Measurements from ENCODE around the gene CSKMT.
"Not testable (repeated sequence)": the region's sequence is repeated elsewhere in the genome, so short reads cannot be mapped to it uniquely, and the experiment has no call there.

CSKMT gene

GRCh38 chr11:62671608-62672389, 6.7 kb downstream of the CSKMT start, which contains the start of the genes LBHD1 and UQCC3:
LBHD1 (minus strand) TSS chr11:62672267; CDS start chr11:62670031, 2,236 bp downstream.
UQCC3 (plus strand) TSS chr11:62671673; CDS start chr11:62671746, 73 bp downstream.
- Mint-ChIP-seq H3K36me3 (ENCODE audit: low read depth) (peaks cover 92% of the 10 kb centered on the region), H3K27ac (peak within 1 kb of the TSS; percentile 98), H3K4me1 (ENCODE audit: low read depth) (peaks cover 57% of the 10 kb centered on the region), H3K9me3 (no peaks in the 10 kb centered on the region), H3K27me3 (no peaks in the 10 kb centered on the region), H3K4me3 (peak within 1 kb of the TSS; percentile 94)
- peak; percentile 87 for DNase-seq

GRCh38 chr11:62673196-62673525, 8.0 kb downstream of the CSKMT start:
- peaks cover 92% of the 10 kb centered on the region for H3K36me3 Mint-ChIP-seq (ENCODE audit: low read depth)
- no peak for DNase-seq
- peaks cover 60% of the 10 kb centered on the region for H3K4me1 Mint-ChIP-seq (ENCODE audit: low read depth)
- H3K9me3 Mint-ChIP-seq, result no peaks in the 10 kb centered on the region
- peak overlapping the region; percentile 94 for H3K4me3 Mint-ChIP-seq
- H3K27me3 Mint-ChIP-seq, result no peaks in the 10 kb centered on the region
- H3K27ac Mint-ChIP-seq, result peak overlapping the region; percentile 98

GRCh38 chr11:62675415-62675814, 10.3 kb downstream of the CSKMT start:
- Mint-ChIP-seq H3K36me3 (ENCODE audit: low read depth) (peaks cover 80% of the 10 kb centered on the region), H3K4me1 (ENCODE audit: low read depth) (peaks cover 53% of the 10 kb centered on the region), H3K27ac (peak overlapping the region; percentile 69)
- H3K4me3 Mint-ChIP-seq, H3K9me3 Mint-ChIP-seq, DNase-seq, H3K27me3 Mint-ChIP-seq: not testable (repeated sequence)

GRCh38 chr11:62676698-62677097, 11.6 kb downstream of the CSKMT start:
- H3K4me3 Mint-ChIP-seq, result peak overlapping the region; percentile 92
- H3K27me3 Mint-ChIP-seq, result no peaks in the 10 kb centered on the region
- H3K36me3 Mint-ChIP-seq (ENCODE audit: low read depth), result peaks cover 67% of the 10 kb centered on the region
- peaks cover 58% of the 10 kb centered on the region for H3K4me1 Mint-ChIP-seq (ENCODE audit: low read depth)
- H3K27ac Mint-ChIP-seq, result peak overlapping the region; percentile 95
- no peaks in the 10 kb centered on the region for H3K9me3 Mint-ChIP-seq
- no peak for DNase-seq

- peak overlapping the region; percentile 92 for H3K4me3 Mint-ChIP-seq
- H3K36me3 Mint-ChIP-seq (ENCODE audit: low read depth), result peaks cover 63% of the 10 kb centered on the region
- H3K27ac Mint-ChIP-seq, result peak overlapping the region; percentile 95
- no peaks in the 10 kb centered on the region for H3K27me3 Mint-ChIP-seq
- H3K4me1 Mint-ChIP-seq (ENCODE audit: low read depth), result peaks cover 57% of the 10 kb centered on the region
- no peak for DNase-seq
- no peaks in the 10 kb centered on the region for H3K9me3 Mint-ChIP-seq
Observed at GRCh38 chr11:62677156-62677555, 12.0 kb downstream of the CSKMT start.

- H3K27me3 Mint-ChIP-seq, result no peaks in the 10 kb centered on the region
- H3K4me3 Mint-ChIP-seq, result peak overlapping the region; percentile 92
- H3K36me3 Mint-ChIP-seq (ENCODE audit: low read depth), result peaks cover 57% of the 10 kb centered on the region
- peak overlapping the region; percentile 95 for H3K27ac Mint-ChIP-seq
- H3K9me3 Mint-ChIP-seq, result no peaks in the 10 kb centered on the region
- H3K4me1 Mint-ChIP-seq (ENCODE audit: low read depth), result peaks cover 52% of the 10 kb centered on the region
- DNase-seq, result no peak
Observed at GRCh38 chr11:62677714-62678113, 12.6 kb downstream of the CSKMT start.

- H3K27me3 Mint-ChIP-seq, result no peaks in the 10 kb centered on the region
- no peaks in the 10 kb centered on the region for H3K9me3 Mint-ChIP-seq
- peaks cover 45% of the 10 kb centered on the region for H3K4me1 Mint-ChIP-seq (ENCODE audit: low read depth)
- peaks cover 50% of the 10 kb centered on the region for H3K36me3 Mint-ChIP-seq (ENCODE audit: low read depth)
- H3K4me3 Mint-ChIP-seq, result peak overlapping the region; percentile 92
- no peak for DNase-seq
- peak overlapping the region; percentile 95 for H3K27ac Mint-ChIP-seq
Observed at GRCh38 chr11:62678433-62678769, 13.3 kb downstream of the CSKMT start.

GRCh38 chr11:62678770-62679696, 13.9 kb downstream of the CSKMT start, which contains the start of gene UBXN1:
UBXN1 (minus strand) TSS chr11:62679073; CDS start chr11:62678923, 150 bp downstream.
- no peaks in the 10 kb centered on the region for H3K9me3 Mint-ChIP-seq
- DNase-seq, result peak; percentile 89
- peak within 1 kb of the TSS; percentile 95 for H3K27ac Mint-ChIP-seq
- H3K27me3 Mint-ChIP-seq, result no peaks in the 10 kb centered on the region
- H3K4me1 Mint-ChIP-seq (ENCODE audit: low read depth), result peaks cover 40% of the 10 kb centered on the region
- H3K4me3 Mint-ChIP-seq, result peak within 1 kb of the TSS; percentile 92
- peaks cover 44% of the 10 kb centered on the region for H3K36me3 Mint-ChIP-seq (ENCODE audit: low read depth)

- peak overlapping the region; percentile 70 for H3K27ac Mint-ChIP-seq
- peaks cover 32% of the 10 kb centered on the region for H3K36me3 Mint-ChIP-seq (ENCODE audit: low read depth)
- no peak overlapping the region for H3K4me3 Mint-ChIP-seq
- H3K9me3 Mint-ChIP-seq, result no peaks in the 10 kb centered on the region
- no peaks in the 10 kb centered on the region for H3K27me3 Mint-ChIP-seq
- peaks cover 35% of the 10 kb centered on the region for H3K4me1 Mint-ChIP-seq (ENCODE audit: low read depth)
- DNase-seq, result no peak
Observed at GRCh38 chr11:62680825-62681240, 15.7 kb downstream of the CSKMT start.

GRCh38 chr11:62682518-62682917, 17.4 kb downstream of the CSKMT start:
- Mint-ChIP-seq H3K27ac (no peak overlapping the region), H3K4me3 (no peak overlapping the region), H3K36me3 (ENCODE audit: low read depth) (peaks cover 15% of the 10 kb centered on the region), H3K27me3 (peaks cover 6% of the 10 kb centered on the region), H3K9me3 (no peaks in the 10 kb centered on the region), H3K4me1 (ENCODE audit: low read depth) (peaks cover 22% of the 10 kb centered on the region)
- no peak for DNase-seq

- Mint-ChIP-seq H3K36me3 (ENCODE audit: low read depth) (peaks cover 30% of the 10 kb centered on the region), H3K27ac (no peak overlapping the region), H3K4me3 (no peak overlapping the region)
Observed at GRCh38 chr11:62687508-62688396, 22.6 kb downstream of the CSKMT start.

GRCh38 chr11:62688491-62688890, 23.4 kb downstream of the CSKMT start:
- no peak for DNase-seq
- H3K36me3 Mint-ChIP-seq (ENCODE audit: low read depth), result peaks cover 37% of the 10 kb centered on the region
- H3K9me3 Mint-ChIP-seq, result no peaks in the 10 kb centered on the region
- H3K27ac Mint-ChIP-seq, result no peak overlapping the region
- no peaks in the 10 kb centered on the region for H3K4me1 Mint-ChIP-seq (ENCODE audit: low read depth)
- H3K27me3 Mint-ChIP-seq, result peaks cover 11% of the 10 kb centered on the region
- H3K4me3 Mint-ChIP-seq, result no peak overlapping the region

More at GRCh38 chr11:62687508-62688396, 22.6 kb downstream of the CSKMT start:
- no peak for DNase-seq
- H3K4me1 Mint-ChIP-seq (ENCODE audit: low read depth), result no peaks in the 10 kb centered on the region
- peaks cover 11% of the 10 kb centered on the region for H3K27me3 Mint-ChIP-seq
- H3K9me3 Mint-ChIP-seq, result no peaks in the 10 kb centered on the region

- H3K27me3 Mint-ChIP-seq, result peaks cover 11% of the 10 kb centered on the region
- no peaks in the 10 kb centered on the region for H3K9me3 Mint-ChIP-seq
- no peak within 1 kb of the TSS for H3K27ac Mint-ChIP-seq
- DNase-seq, result no peak
- H3K4me1 Mint-ChIP-seq (ENCODE audit: low read depth), result peaks cover under 1% of the 10 kb centered on the region
- peaks cover 45% of the 10 kb centered on the region for H3K36me3 Mint-ChIP-seq (ENCODE audit: low read depth)
- H3K4me3 Mint-ChIP-seq, result no peak within 1 kb of the TSS
Observed at GRCh38 chr11:62689421-62690183, 24.5 kb downstream of the CSKMT start, which contains the start of gene LRRN4CL. LRRN4CL (minus strand) TSS chr11:62689530; CDS start chr11:62688508, 1,022 bp downstream.

Measured in activated T-cell treated with anti-CD3 and anti-CD28 coated beads, Interleukin-2, amount 50 U/mL, for 24 hours (primary cell).